Limb (tissue), 2 donors: ENCODE data around the gene SMYD3.
"Not testable (repeated sequence)": the region's sequence is repeated elsewhere in the genome, so short reads cannot be mapped to it uniquely, and the experiment has no call there.

Experiments
- DNase-seq, 2 donors: peaks; one replicate each; pipeline ENCODE4 v3.0.0-alpha.2; 2016; ENCODE audit errors: extremely low spot score in 2 of 2

Gene SMYD3

GRCh38 chr1:246037832-246038231 is 469.2 kb downstream of the SMYD3 start:
- no peak for DNase-seq

- DNase-seq: no peak
Observed at GRCh38 chr1:246036175-246036574, 470.9 kb downstream of the SMYD3 start.

GRCh38 chr1:246035060-246035541 is 472.0 kb downstream of the SMYD3 start:
- DNase-seq: no peak

- no peak for DNase-seq
Observed at GRCh38 chr1:246034630-246035029, 472.4 kb downstream of the SMYD3 start.

- DNase-seq: no peak
Observed at GRCh38 chr1:246032984-246033383, 474.1 kb downstream of the SMYD3 start.

- no peak for DNase-seq
Observed at GRCh38 chr1:246032031-246032551, 475.0 kb downstream of the SMYD3 start.

- no peak for DNase-seq
Observed at GRCh38 chr1:246029616-246030015, 477.5 kb downstream of the SMYD3 start.

GRCh38 chr1:246024118-246024517 is 483.0 kb downstream of the SMYD3 start:
- DNase-seq: not testable (repeated sequence)

- no peak for DNase-seq
Observed at GRCh38 chr1:246020211-246020954, 486.7 kb downstream of the SMYD3 start.

GRCh38 chr1:246018146-246018545 is 488.9 kb downstream of the SMYD3 start:
- no peak for DNase-seq

GRCh38 chr1:246012341-246012740 is 494.7 kb downstream of the SMYD3 start:
- no peak for DNase-seq

GRCh38 chr1:246010386-246010785 is 496.7 kb downstream of the SMYD3 start:
- DNase-seq: no peak

GRCh38 chr1:246008363-246008831 is 498.7 kb downstream of the SMYD3 start:
- no peak for DNase-seq

GRCh38 chr1:246005067-246005466 is 502.0 kb downstream of the SMYD3 start:
- DNase-seq: no peak

GRCh38 chr1:246004301-246004700 is 502.8 kb downstream of the SMYD3 start:
- DNase-seq: no peak

- no peak for DNase-seq
Observed at GRCh38 chr1:246003442-246003730, 503.7 kb downstream of the SMYD3 start.

GRCh38 chr1:246002725-246003441 is 504.2 kb downstream of the SMYD3 start:
- DNase-seq: peak; percentile 74 to 90

- no peak for DNase-seq
Observed at GRCh38 chr1:246001837-246002230, 505.2 kb downstream of the SMYD3 start.

- DNase-seq: peak in 1 of 2 donors; percentile 48
Observed at GRCh38 chr1:246001142-246001836, 505.8 kb downstream of the SMYD3 start.

- DNase-seq: no peak
Observed at GRCh38 chr1:246000638-246001015, 506.5 kb downstream of the SMYD3 start.

GRCh38 chr1:245999697-246000637 is 507.1 kb downstream of the SMYD3 start:
- no peak for DNase-seq
